Measurements from ENCODE around the gene RYR1. TPM values are rescaled to one million over a fixed set of nuclear protein-coding genes. Genes with fewer than 3 reads are reported as not detected.
"Not testable (repeated sequence)": the region's sequence is repeated elsewhere in the genome, so short reads cannot be mapped to it uniquely, and the experiment has no call there.

The RYR1 gene
- total RNA-seq, 1 donor = not detected

DNA sequence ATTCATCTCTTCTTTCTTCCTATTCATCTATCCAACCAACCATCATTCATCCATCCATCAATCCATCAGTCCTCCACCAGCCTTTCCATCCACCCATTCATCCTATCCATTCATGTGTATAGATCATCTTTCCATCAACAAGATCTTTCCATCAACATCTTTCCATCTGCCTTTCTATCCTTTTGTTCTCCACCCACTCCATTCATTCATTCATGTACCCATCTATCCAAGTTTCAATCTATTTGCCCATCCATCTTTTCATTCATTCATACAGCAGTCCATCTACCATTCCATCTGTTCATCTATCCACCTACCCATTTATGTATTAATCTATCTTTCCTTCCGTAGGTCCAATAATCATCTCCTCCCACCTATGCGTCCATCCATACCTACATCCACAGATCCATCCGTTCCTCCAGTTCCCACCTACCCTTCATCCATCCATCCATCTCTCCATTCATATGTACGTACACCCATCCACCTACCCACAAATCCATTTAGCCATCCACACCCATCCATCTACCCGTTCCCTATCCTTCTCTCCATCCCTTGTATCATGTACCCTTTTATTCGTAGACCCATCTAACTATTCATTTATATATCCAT, 53.3 kb downstream of the RYR1 start:
- TF ChIP-seq, protein P1, sequence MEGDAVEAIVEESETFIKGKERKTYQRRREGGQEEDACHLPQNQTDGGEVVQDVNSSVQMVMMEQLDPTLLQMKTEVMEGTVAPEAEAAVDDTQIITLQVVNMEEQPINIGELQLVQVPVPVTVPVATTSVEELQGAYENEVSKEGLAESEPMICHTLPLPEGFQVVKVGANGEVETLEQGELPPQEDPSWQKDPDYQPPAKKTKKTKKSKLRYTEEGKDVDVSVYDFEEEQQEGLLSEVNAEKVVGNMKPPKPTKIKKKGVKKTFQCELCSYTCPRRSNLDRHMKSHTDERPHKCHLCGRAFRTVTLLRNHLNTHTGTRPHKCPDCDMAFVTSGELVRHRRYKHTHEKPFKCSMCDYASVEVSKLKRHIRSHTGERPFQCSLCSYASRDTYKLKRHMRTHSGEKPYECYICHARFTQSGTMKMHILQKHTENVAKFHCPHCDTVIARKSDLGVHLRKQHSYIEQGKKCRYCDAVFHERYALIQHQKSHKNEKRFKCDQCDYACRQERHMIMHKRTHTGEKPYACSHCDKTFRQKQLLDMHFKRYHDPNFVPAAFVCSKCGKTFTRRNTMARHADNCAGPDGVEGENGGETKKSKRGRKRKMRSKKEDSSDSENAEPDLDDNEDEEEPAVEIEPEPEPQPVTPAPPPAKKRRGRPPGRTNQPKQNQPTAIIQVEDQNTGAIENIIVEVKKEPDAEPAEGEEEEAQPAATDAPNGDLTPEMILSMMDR (IDR thresholded peaks at IDR 0.05; ENCODE audit: insufficient read depth, low read length) = no peak
- DNase-seq (ENCODE audit: low read depth) = no peak
- no peak overlapping the region for H3K4me3 ChIP-seq (ENCODE audit: low read depth, low read length)

DNA sequence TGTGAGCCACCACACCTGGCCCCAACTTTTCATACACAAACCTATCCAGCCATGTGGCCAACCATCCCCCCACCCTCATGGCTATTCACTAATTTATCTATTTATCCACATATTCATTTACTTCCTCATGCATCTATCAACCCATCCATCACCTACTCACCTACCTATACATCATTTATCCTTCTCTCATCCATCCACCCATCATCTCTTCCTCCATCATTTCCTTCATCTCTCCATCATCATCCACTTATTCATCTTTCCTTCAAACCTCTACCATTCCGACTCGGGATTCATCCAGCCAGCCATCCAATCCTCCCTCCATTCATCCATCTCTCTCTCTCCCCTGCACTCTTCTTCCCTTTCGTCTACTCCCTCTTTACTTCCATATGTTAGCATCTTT, 54.6 kb downstream of the RYR1 start:
- no peak for DNase-seq (ENCODE audit: low read depth)
- TF ChIP-seq, protein P1 (IDR thresholded peaks at IDR 0.05; ENCODE audit: insufficient read depth, low read length) = no peak
- no peak overlapping the region for H3K4me3 ChIP-seq (ENCODE audit: low read depth, low read length)

DNA sequence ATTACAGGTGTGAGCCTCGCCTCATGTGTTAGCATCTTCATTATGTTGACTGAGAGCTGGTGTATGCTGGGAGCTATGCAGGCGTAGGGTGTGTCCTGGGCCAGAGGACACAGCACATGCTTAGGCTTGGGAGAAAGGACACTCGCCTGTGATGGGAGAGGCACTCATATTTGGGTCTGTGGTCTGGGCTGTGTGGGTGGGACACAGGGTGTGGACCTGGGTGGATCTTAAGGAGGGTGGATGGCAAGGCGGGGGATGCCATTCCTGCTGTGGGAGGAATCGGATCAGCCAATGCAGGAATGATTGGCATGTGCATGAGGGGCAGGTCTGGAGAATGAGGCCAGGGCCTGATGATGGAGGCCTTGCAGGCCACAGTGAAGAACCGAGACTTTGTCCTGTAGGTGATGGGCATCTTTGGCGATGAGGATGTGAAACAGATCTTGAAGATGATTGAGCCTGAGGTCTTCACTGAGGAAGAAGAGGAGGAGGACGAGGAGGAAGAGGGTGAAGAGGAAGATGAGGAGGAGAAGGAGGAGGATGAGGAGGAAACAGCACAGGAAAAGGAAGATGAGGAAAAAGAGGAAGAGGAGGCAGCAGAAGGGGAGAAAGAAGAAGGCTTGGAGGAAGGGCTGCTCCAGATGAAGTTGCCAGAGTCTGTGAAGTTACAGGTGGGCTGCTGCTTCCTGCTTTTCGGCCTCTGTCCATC, 55.4 kb downstream of the RYR1 start:
- no peak for DNase-seq (ENCODE audit: low read depth)
- TF ChIP-seq, protein P1 (IDR thresholded peaks at IDR 0.05; ENCODE audit: insufficient read depth, low read length) = no peak
- H3K4me3 ChIP-seq (ENCODE audit: low read depth, low read length) = no peak overlapping the region

DNA sequence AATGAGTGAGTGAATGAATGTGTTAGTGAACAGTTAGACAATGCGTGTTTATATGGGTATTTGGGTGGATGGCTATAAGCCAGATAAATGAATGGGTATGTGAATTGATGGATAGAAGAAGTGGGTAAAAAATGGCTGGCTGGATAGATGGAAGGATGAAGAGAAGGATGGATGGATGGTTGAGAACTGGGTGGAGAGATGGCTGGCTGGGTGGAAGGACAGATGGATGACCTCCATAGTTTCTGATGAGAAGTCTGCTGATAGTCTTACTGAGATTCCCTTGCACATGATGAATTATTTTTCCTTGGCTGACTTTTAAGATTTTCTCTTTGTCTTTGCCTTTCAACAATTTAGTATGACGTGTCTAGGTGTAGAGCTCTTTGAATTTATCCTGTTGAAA, 57.4 kb downstream of the RYR1 start:
- no peak for DNase-seq (ENCODE audit: low read depth)
- TF ChIP-seq, protein P1 (IDR thresholded peaks at IDR 0.05; ENCODE audit: insufficient read depth, low read length) = no peak
- H3K4me3 ChIP-seq (ENCODE audit: low read depth, low read length) = no peak overlapping the region

DNA sequence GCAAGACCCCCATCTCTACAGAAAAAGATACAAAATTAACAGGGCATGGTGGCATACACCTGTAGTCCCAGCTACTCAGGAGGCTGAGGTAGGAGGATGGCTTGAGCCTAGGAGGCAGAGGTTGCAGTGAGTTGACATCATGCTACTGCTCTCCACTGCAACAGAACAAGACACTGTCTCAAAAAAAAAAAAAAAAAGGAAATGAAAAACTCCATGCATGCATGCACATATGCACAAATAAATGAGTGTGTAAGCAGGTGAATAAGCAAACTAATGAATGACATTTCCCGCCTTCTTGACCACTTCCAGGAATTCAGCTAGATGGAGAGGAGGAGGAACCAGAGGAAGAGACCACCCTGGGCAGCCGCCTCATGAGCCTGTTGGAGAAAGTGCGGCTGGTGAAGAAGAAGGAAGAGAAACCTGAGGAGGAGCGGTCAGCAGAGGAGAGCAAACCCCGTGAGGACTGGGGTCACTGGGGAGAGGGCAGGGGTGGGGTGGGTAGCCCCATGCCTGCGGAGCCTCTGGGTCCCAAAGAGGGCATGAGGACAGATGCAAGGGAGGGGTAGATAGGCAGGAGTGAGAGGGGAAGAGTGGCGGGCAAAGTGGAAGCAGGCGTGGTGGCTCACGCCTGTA, 58.8 kb downstream of the RYR1 start:
- no peak for DNase-seq (ENCODE audit: low read depth)
- H3K4me3 ChIP-seq (ENCODE audit: low read depth, low read length) = no peak overlapping the region
- TF ChIP-seq, protein P1 (IDR thresholded peaks at IDR 0.05; ENCODE audit: insufficient read depth, low read length) = no peak

DNA sequence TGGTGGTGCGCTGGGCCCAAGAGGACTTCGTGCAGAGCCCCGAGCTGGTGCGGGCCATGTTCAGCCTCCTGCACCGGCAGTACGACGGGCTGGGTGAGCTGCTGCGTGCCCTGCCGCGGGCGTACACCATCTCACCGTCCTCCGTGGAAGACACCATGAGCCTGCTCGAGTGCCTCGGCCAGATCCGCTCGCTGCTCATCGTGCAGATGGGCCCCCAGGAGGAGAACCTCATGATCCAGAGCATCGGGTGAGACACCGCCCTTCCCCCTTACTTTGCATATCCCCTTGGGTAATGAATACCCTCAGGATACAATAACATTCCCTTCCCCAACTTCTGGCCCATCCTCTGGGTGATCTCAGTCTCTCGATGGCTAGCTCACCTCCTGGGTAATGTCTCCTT, 60.9 kb downstream of the RYR1 start:
- TF ChIP-seq, protein P1 (IDR thresholded peaks at IDR 0.05; ENCODE audit: insufficient read depth, low read length) = no peak
- DNase-seq (ENCODE audit: low read depth) = no peak
- H3K4me3 ChIP-seq (ENCODE audit: low read depth, low read length) = no peak overlapping the region

DNA sequence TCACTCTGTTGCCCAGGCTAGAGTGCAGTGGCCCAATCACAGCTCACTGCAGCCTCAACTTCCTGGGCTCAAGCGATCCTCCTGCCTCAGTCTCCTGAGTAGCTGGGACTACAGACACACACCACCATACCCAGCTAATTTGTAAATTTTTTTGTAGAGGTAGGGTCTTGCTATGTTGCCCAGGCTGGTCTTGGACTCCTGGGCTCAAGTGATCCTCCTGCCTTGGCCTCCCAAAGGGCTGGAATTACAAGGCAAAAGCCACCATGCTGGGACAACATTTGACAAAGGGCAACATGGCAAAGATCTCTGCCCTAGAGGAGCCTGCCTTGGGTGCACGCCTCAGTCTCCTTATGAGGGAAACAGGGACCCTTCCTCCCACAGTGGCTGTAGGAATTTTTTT, 61.9 kb downstream of the RYR1 start:
- DNase-seq (ENCODE audit: low read depth); H3K4me3 ChIP-seq (ENCODE audit: low read depth, low read length): not testable (repeated sequence)

Data from fibroblast of the aortic adventitia (primary cell).